Heart left ventricle (tissue), 13 donors: ENCODE measurements around the gene ARHGAP31.

ENCODE experiments used
- CTCF ChIP-seq, 12 donors: fragments of 200-600 bp; sonication (generic) in 4 of 12; IDR thresholded peaks; one replicate each; pipeline versions ENCODE4 v1.5.0 to v1.8.0; 2018 to 2022; ENCODE audit warnings: antibody characterized with exemption in 12 of 12, mild to moderate bottlenecking in 5 of 12
- POLR2A ChIP-seq, 2 donors: fragments of 450-650 bp; IDR thresholded peaks; one replicate each; pipeline ENCODE4 v1.6.1; 2017; ENCODE audit warnings: antibody characterized with exemption in 2 of 2, mild to moderate bottlenecking in 2 of 2, moderate library complexity in 2 of 2
- donor health status: ischemic (EF 13 %, LVEDD 7.1; RV severe dilation, severe dysfunction).
- donor health status: DM: no; HTN: yes; CAD: no.
- donor health status: DM: no; HTN: no; CAD: no.
- donor health status: ischemic (EF 25% LVEDD 6.9; RV normal size, moderate dysfunction).
- donor health status: ischemic (EF 25% LVEDD 5.7; RV mildly dilated, moderate dysfunction).
- donor health status: ischemic (EF 35%, LVEDD 5.7; RV mildly dilated, moderate dysfunction).
- donor health status: nonischemic (EF 11% LVEDD 7.7; RV severe dilation, severe dysfunction).
- donor health status: DM: yes; HTN: yes; CAD: no.
- donor health status: PGD.
- donor health status: ischemic (EF 29% LVEDD 5.4; RV normal size, mild dysfunction).
- donor health status: nonischemic (EF 23%, LVEDD 6.1; RV moderate dilation, normal function).

GRCh38 chr3:119305286-119305685 lies 11.1 kb downstream of the ARHGAP31 start:
- TF ChIP-seq CTCF (IDR thresholded peaks at IDR 0.05) (no peak), POLR2A (IDR thresholded peaks at IDR 0.05) (no peak)
